SK-N-SH (cell line): ENCODE measurements around the gene MYH3. TPM values are rescaled to one million over a fixed set of nuclear protein-coding genes. Genes with fewer than 3 reads are reported as not detected.

ENCODE experiments used
- CTCF ChIA-PET: fragments of 300-600, 350-600 bp; formaldehyde crosslinking; extraction: SDS; loops from one replicate; lab custom pipeline; 2021; lab: Yijun Ruan, JAX
- POLR2A ChIA-PET: fragments of 350-600 bp; sonication (Branson Sonifier 250); formaldehyde crosslinking; extraction: SDS; loops from one replicate; lab custom pipeline; 2020; ENCODE audit warnings: antibody characterized with exemption, inconsistent platforms; lab: Yijun Ruan, JAX
- DNase-seq: peaks from one replicate; pipeline ENCODE4 v3.0.0; 2012
- H2AFZ ChIP-seq: fragments of 200-600 bp; sonication (generic); 2 replicates; pipeline ENCODE4 v1.8.1; 2016; ENCODE audit warnings: antibody characterized with exemption, mild to moderate bottlenecking, low read depth
- H3F3A ChIP-seq: fragments of 200-600 bp; sonication (generic); replicated peaks from 2 replicates; pipeline ENCODE3; 2016; ENCODE audit warnings: antibody characterized with exemption, mild to moderate bottlenecking; ENCODE audit not compliant: insufficient read depth
- H3K27ac ChIP-seq, 2 experiments: fragments of 200-500 bp in 1 of 2; fragments of 200-600 bp in 1 of 2; sonication (Bioruptor generic) in 1 of 2; sonication (generic), shearing (Covaris generic) in 1 of 2; 2 replicates each; pipeline versions ENCODE4 v1.5.1 to v1.6.1; 2014 to 2016; ENCODE audit warnings: low read depth in 2 of 2, inconsistent platforms in 1 of 2, low read length in 1 of 2, mild to moderate bottlenecking in 1 of 2, mixed read lengths in 1 of 2
- H3K27me3 ChIP-seq: fragments of 200-600 bp; sonication (generic), shearing (Covaris generic); 2 replicates; pipeline ENCODE4 v1.6.1; 2016; ENCODE audit warnings: mixed run types; ENCODE audit not compliant: insufficient read depth
- H3K36me3 ChIP-seq, 2 experiments: fragments of 200-500 bp in 1 of 2; fragments of 200-600 bp in 1 of 2; sonication (Bioruptor generic) in 1 of 2; sonication (generic) in 1 of 2; replicated peaks in 1 of 2; 2 replicates each; pipeline versions ENCODE3 to v1.5.1; 2014 to 2016; ENCODE audit warnings: low read length in 1 of 2, mild to moderate bottlenecking in 1 of 2; ENCODE audit not compliant: insufficient read depth in 2 of 2, control insufficient read depth in 1 of 2
- H3K4me1 ChIP-seq, 2 experiments: fragments of 200-500 bp in 1 of 2; fragments of 200-600 bp in 1 of 2; sonication (Bioruptor generic) in 1 of 2; sonication (generic), shearing (Covaris generic) in 1 of 2; 2 replicates each; pipeline versions ENCODE4 v1.5.1 to v1.6.1; 2014 to 2016; ENCODE audit warnings: low read depth in 1 of 2, low read length in 1 of 2, mixed run types in 1 of 2; ENCODE audit not compliant: insufficient read depth in 2 of 2, control insufficient read depth in 1 of 2
- H3K4me2 ChIP-seq: fragments of 200-600 bp; sonication (generic), shearing (Covaris generic); 2 replicates; pipeline ENCODE4 v1.6.1; 2017; ENCODE audit warnings: mixed run types
- H3K4me3 ChIP-seq, 2 experiments: fragments of 200-500 bp in 1 of 2; fragments of 200-600 bp in 1 of 2; sonication (Bioruptor generic) in 1 of 2; sonication (generic), shearing (Covaris generic) in 1 of 2; 2 replicates each; pipeline versions ENCODE4 v1.5.1 to v1.8.1; 2014 to 2016; ENCODE audit warnings: low read depth in 2 of 2, inconsistent platforms in 1 of 2, low read length in 1 of 2, mild to moderate bottlenecking in 1 of 2, mixed read lengths in 1 of 2, moderate library complexity in 1 of 2
- H3K79me2 ChIP-seq: fragments of 200-600 bp; sonication (generic); 2 replicates; pipeline ENCODE4 v1.8.1; 2017; ENCODE audit warnings: mild to moderate bottlenecking; ENCODE audit not compliant: insufficient read depth
- H3K9ac ChIP-seq: fragments of 200-600 bp; sonication (generic); 2 replicates; pipeline ENCODE4 v1.6.1; 2017; ENCODE audit warnings: mixed run types
- H3K9me2 ChIP-seq: fragments of 200-600 bp; sonication (generic); 2 replicates; pipeline ENCODE4 v1.6.1; 2017; ENCODE audit warnings: mixed run types
- H3K9me3 ChIP-seq: fragments of 200-600 bp; sonication (generic); 2 replicates; pipeline ENCODE4 v1.6.1; 2017; ENCODE audit warnings: mixed run types, mild to moderate bottlenecking, moderate library complexity
- H4K20me1 ChIP-seq: fragments of 200-600 bp; sonication (generic); 2 replicates; pipeline ENCODE4 v1.6.1; 2017; ENCODE audit warnings: mild to moderate bottlenecking, mixed run types; ENCODE audit not compliant: insufficient read depth
- ELF1 ChIP-seq: IDR thresholded peaks from 2 replicates; pipeline ENCODE4 v1.4.0; 2012
- EZH2phosphoT487 ChIP-seq: fragments of 200-600 bp; sonication (generic); IDR thresholded peaks from 2 replicates; pipeline ENCODE4 v1.6.1; 2017; ENCODE audit warnings: low read depth, mixed run types, mild to moderate bottlenecking, antibody characterized with exemption, moderate library complexity, borderline replicate concordance
- FOXM1 ChIP-seq: IDR thresholded peaks from 2 replicates; pipeline ENCODE4 v1.4.0; 2012; ENCODE audit warnings: low read depth, mild to moderate bottlenecking
- GABPA ChIP-seq: IDR thresholded peaks from 2 replicates; pipeline ENCODE4 v1.4.0; 2012; ENCODE audit warnings: low read depth, mild to moderate bottlenecking
- GATA2 ChIP-seq: sonication (generic); formaldehyde crosslinking; IDR thresholded peaks from 2 replicates; pipeline ENCODE4 v1.5.0; 2020; ENCODE audit warnings: mild to moderate bottlenecking, missing genetic modification reagents
- MEF2A ChIP-seq: IDR thresholded peaks from 2 replicates; pipeline ENCODE4 v1.4.0; 2012; ENCODE audit warnings: low read depth, borderline replicate concordance
- MXI1 ChIP-seq: IDR thresholded peaks from 2 replicates; pipeline ENCODE4 v1.6.1; 2012; ENCODE audit warnings: mild to moderate bottlenecking, low read depth, low read length, improper control_type of control experiment
- RAD21 ChIP-seq: IDR thresholded peaks from 2 replicates; pipeline ENCODE4 v1.6.1; 2012; ENCODE audit warnings: mild to moderate bottlenecking, low read length
- RXRA ChIP-seq: IDR thresholded peaks from 2 replicates; pipeline ENCODE4 v1.4.0; 2012; ENCODE audit warnings: low read depth, mild to moderate bottlenecking, borderline replicate concordance
- SIN3A ChIP-seq: IDR thresholded peaks from 2 replicates; pipeline ENCODE4 v1.6.1; 2012; ENCODE audit warnings: low read depth, mild to moderate bottlenecking, low read length, moderate library complexity, borderline replicate concordance
- SMC3 ChIP-seq: IDR thresholded peaks from 2 replicates; pipeline ENCODE4 v1.6.1; 2012; ENCODE audit warnings: low read depth, low read length, improper control_type of control experiment
- WGBS: methylation state at CpG from one replicate; pipeline ENCODE4 v1.1.6; 2017; ENCODE audit warnings: low lambda C conversion rate; 5-methylcytosine and 5-hydroxymethylcytosine counted together
- polyA plus RNA-seq, 3 experiments: library from polyadenylated mRNA; depleted of rRNA; stranded (reverse); fragments of >200 nt; gene quantifications; 2 replicates each; pipeline ENCODE4 v1.2.3, GENCODE V29; 2012
- TF ChIP-seq, protein P1 (sequence below): fragments of 150-350 bp; IDR thresholded peaks from 2 replicates; pipeline ENCODE4 v1.6.1; 2016; ENCODE audit warnings: mild to moderate bottlenecking, low read depth, low read length
- TF ChIP-seq, protein P2 (sequence below): fragments of 200-600 bp; sonication (generic); IDR thresholded peaks from 2 replicates; pipeline ENCODE4 v1.6.1; 2017; ENCODE audit warnings: antibody characterized with exemption, mild to moderate bottlenecking, moderate library complexity
- TF ChIP-seq, protein P3 (sequence below): IDR thresholded peaks from 2 replicates; pipeline ENCODE4 v1.4.0; 2012; ENCODE audit warnings: low read depth

Gene MYH3
- polyA plus RNA-seq, 1 of the 3 experiments (the other 2 are of a cell fraction), result 2.7 TPM

DNA sequence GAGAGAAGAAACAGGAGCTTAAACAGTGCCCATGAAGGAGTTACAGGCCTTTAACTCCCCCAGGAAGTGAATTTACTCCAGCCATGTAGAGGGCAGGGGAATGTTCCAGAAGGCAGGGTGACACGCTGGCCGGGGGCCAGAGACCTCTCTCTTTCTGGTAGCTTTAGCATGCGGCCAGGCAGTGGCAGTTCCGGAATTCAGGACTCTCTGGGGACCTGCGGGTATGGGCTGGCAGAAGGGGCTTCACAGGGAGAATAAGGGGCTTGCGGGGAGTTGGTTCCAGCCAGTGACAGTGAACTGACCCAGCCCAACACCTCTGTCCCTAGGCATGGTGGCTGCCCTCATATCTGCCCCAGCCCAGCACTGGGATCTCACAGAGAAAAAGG, 40.0 kb downstream of the MYH3 start (continued):
- TF ChIP-seq MEF2A (no peak), FOXM1 (no peak), ELF1 (no peak), GATA2 (CRISPR knock-in tag) (no peak)

DNA sequence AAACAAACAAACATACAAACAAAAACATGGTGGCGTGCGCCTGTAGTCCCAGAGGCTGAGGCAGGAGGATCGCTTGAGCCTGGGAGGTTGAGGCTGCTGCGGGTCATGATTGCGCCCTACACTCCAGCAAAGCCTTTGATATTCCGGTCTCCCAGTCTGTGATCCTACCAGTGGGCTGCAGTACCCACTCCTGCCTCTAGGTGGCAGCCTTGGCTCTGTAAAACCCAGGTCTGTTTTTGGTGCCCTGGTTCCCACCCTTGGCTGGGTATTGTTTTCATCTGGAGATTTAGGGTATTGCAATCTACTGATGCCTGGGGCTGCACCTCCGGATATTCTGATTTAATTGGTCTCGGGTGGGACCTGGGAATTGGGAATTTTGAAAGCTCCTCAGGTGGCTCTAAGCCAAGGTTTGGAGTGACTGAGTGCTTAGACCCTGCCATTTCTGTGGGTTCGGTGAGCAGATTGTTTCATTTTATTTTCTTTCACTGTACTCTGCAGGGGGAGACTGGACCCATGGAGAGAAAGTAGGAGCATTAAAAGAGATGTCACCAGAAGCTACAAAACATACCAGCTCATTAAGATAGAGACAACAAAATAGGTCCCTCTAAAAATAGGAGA, 40.5 kb downstream of the MYH3 start:
- Histone ChIP-seq H3K9me3 (no peaks in the 10 kb centered on the region), H3K9ac (no peak overlapping the region), H3K4me1 (peaks cover 2 to 13% of the 10 kb centered on the region in 2 experiments; a peak in 3 of 4 replicates), H3K27me3 (no peaks in the 10 kb centered on the region), H3K36me3 (no peaks in the 10 kb centered on the region), H3K9me2 (no peaks in the 10 kb centered on the region), H2AFZ (no peak overlapping the region), H4K20me1 (no peaks in the 10 kb centered on the region), H3F3A (no peaks in the 10 kb centered on the region), H3K4me3 (no peak overlapping the region; a peak in 1 of 4 replicates), H3K79me2 (no peaks in the 10 kb centered on the region), H3K27ac (no peak overlapping the region), H3K4me2 (no peak overlapping the region)
- DNase-seq, result peak; percentile 80
- ChIA-PET POLR2A (no interaction called here), CTCF (interaction anchor here (0.6 to 9.5 kb wide), 32 partner anchors 8 to 1306 kb away, joined by 3 to 155 read pairs (median 4); no protein-coding TSS in a partner anchor)
- 9% methylated on average over 9 of the region's 9 CpGs for WGBS
- TF ChIP-seq RXRA (no peak), SMC3 (peak; percentile 31; the same call in 1 of the 2 replicates), SIN3A (no peak), RAD21 (peak; percentile 51)
- TF ChIP-seq, protein P1, sequence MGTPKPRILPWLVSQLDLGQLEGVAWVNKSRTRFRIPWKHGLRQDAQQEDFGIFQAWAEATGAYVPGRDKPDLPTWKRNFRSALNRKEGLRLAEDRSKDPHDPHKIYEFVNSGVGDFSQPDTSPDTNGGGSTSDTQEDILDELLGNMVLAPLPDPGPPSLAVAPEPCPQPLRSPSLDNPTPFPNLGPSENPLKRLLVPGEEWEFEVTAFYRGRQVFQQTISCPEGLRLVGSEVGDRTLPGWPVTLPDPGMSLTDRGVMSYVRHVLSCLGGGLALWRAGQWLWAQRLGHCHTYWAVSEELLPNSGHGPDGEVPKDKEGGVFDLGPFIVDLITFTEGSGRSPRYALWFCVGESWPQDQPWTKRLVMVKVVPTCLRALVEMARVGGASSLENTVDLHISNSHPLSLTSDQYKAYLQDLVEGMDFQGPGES, result no peak
- TF ChIP-seq, protein P2, sequence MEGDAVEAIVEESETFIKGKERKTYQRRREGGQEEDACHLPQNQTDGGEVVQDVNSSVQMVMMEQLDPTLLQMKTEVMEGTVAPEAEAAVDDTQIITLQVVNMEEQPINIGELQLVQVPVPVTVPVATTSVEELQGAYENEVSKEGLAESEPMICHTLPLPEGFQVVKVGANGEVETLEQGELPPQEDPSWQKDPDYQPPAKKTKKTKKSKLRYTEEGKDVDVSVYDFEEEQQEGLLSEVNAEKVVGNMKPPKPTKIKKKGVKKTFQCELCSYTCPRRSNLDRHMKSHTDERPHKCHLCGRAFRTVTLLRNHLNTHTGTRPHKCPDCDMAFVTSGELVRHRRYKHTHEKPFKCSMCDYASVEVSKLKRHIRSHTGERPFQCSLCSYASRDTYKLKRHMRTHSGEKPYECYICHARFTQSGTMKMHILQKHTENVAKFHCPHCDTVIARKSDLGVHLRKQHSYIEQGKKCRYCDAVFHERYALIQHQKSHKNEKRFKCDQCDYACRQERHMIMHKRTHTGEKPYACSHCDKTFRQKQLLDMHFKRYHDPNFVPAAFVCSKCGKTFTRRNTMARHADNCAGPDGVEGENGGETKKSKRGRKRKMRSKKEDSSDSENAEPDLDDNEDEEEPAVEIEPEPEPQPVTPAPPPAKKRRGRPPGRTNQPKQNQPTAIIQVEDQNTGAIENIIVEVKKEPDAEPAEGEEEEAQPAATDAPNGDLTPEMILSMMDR, result peak; percentile 98

DNA sequence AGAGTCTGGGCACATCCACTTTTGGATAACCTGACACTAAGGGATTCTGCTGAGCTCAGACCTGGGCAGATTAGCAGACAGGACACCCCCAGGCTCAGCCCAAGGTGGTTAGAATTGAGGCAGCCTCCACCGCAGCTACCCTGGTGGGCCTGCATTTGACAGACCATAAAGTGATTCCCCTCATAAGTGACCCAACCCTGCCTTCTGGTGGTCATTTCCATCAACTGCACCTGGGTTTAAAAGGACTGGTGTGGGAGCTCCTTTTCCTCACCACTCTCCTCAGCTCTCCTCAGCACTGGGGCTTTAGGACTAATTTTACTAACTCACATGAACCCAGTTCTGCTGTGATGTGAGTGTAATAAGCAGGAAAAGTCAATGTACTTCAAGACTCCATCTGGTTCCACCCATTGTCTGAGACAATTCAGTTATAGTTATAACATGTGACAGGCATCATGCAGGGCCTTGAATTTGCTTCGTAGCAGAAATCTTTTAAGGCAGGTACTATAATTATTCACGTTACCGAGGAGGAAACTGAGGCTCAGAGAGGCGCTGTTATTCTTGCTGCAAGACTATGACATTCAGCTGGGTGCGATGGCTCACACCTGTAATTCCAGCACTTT, 42.5 kb downstream of the MYH3 start:
- Histone ChIP-seq H3K4me1 (peaks cover 2 to 13% of the 10 kb centered on the region in 2 experiments; a peak in 3 of 4 replicates), H3K4me2 (no peak overlapping the region), H3K27me3 (peaks cover 5% of the 10 kb centered on the region; the same call in 1 of the 2 replicates), H3K4me3 (no peak overlapping the region; a peak in 1 of 4 replicates), H3K9ac (no peak overlapping the region), H3K9me3 (no peaks in the 10 kb centered on the region), H3F3A (no peaks in the 10 kb centered on the region), H2AFZ (no peak overlapping the region), H4K20me1 (no peaks in the 10 kb centered on the region), H3K9me2 (no peaks in the 10 kb centered on the region), H3K79me2 (no peaks in the 10 kb centered on the region), H3K27ac (no peak overlapping the region), H3K36me3 (no peaks in the 10 kb centered on the region)
- TF ChIP-seq, protein P3, sequence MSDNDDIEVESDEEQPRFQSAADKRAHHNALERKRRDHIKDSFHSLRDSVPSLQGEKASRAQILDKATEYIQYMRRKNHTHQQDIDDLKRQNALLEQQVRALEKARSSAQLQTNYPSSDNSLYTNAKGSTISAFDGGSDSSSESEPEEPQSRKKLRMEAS, result no peak
- TF ChIP-seq RAD21, result peak; percentile 74
- TF ChIP-seq, protein P2, result peak; percentile 80
- TF ChIP-seq EZH2phosphoT487, result no peak
- no peak for TF ChIP-seq MXI1
- peak; percentile 77 for TF ChIP-seq SMC3
- no peak for TF ChIP-seq MEF2A
- no peak for TF ChIP-seq GABPA
- peak; percentile 69 for DNase-seq
- CTCF ChIA-PET, result interaction anchor here (0.7 to 9.5 kb wide), 37 partner anchors 9 to 1321 kb away, joined by 3 to 155 read pairs (median 4); partner anchors contain the start of genes ADPRM, RCVRN and SCO1
- WGBS, result 24% methylated on average over 6 of the region's 6 CpGs
- POLR2A ChIA-PET, result no interaction called here
